ENCODE results near the gene ITGA8.

The ITGA8 gene

GRCh38 chr10:15521328-15521903, 198.3 kb downstream of the ITGA8 start:
- DNase-seq (ENCODE audit: extremely low spot score): no peak
- ChIA-PET POLR2A (no interaction called here), CTCF (no interaction called here)
- no peak for TF ChIP-seq CTCF (IDR thresholded peaks at IDR 0.05; ENCODE audit: control extremely low read depth, extremely low read depth, low read depth, missing control alignments)

GRCh38 chr10:15518250-15518649, 201.5 kb downstream of the ITGA8 start:
- ChIA-PET CTCF (no interaction called here), POLR2A (no interaction called here)
- no peak for TF ChIP-seq CTCF (IDR thresholded peaks at IDR 0.05; ENCODE audit: control extremely low read depth, extremely low read depth, low read depth, missing control alignments)
- no peak for DNase-seq (ENCODE audit: extremely low spot score)

- ChIA-PET POLR2A (no interaction called here), CTCF (interaction anchor here (0.9 to 1.5 kb wide), 3 partner anchors 18 to 38 kb away, joined by 3 to 4 read pairs (median 3); no protein-coding TSS in a partner anchor)
- no peak for DNase-seq (ENCODE audit: extremely low spot score)
- no peak for TF ChIP-seq CTCF (IDR thresholded peaks at IDR 0.05; ENCODE audit: control extremely low read depth, extremely low read depth, low read depth, missing control alignments)
These were observed 203.3 kb downstream of the ITGA8 start for GRCh38 chr10:15516256-15517085.

- no peak for TF ChIP-seq CTCF (IDR thresholded peaks at IDR 0.05; ENCODE audit: control extremely low read depth, extremely low read depth, low read depth, missing control alignments)
- CTCF ChIA-PET: interaction anchor here (1.4 to 1.5 kb wide), 2 partner anchors 16 to 21 kb away, joined by 3 to 4 read pairs; no protein-coding TSS in a partner anchor
- POLR2A ChIA-PET: no interaction called here
- no peak for DNase-seq (ENCODE audit: extremely low spot score)
These were observed 204.5 kb downstream of the ITGA8 start for GRCh38 chr10:15515202-15515601.

DNA sequence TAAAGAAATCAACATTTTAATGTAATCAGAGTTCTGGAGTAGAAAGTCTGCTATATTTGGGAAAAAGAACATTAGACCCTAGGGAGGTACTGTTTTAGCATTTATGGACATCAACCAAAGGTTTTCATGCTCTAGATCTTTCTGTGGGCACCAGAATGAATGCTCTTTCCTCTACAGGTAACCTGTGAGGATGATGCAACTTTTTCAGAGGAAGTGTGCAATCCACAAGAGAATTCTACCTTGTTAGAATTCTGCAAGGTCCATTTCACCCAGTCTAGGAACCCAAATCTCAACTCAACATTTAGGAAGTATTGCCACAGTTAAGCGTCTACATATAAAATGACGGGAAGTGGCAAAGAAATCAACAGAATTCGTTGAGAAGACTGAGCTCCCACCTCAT, 208.8 kb downstream of the ITGA8 start:
- DNase-seq (ENCODE audit: extremely low spot score): no peak
- TF ChIP-seq CTCF (IDR thresholded peaks at IDR 0.05; ENCODE audit: control extremely low read depth, extremely low read depth, low read depth, missing control alignments): no peak
- POLR2A ChIA-PET: no interaction called here
- CTCF ChIA-PET: no interaction called here

DNA sequence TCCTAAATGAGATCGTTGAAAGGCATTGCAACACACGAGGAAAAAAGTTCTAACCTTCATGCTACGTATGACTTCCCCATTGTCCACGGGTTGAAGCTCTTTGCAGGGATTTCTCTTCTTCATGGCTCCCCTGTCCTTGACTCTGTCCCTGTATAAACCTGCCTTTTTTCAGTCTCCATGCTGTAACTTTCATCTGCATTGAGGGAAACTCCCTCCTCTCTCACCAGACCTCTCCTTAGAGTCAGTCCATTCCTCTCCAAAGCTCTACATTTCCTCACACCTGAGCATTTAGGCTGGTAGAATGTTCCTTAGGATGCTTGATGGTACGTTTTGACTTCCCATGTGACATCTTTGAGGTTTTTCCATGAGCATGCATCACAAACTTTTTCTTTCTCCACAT, 214.4 kb downstream of the ITGA8 start:
- POLR2A ChIA-PET: no interaction called here
- CTCF ChIA-PET: no interaction called here
- no peak for DNase-seq (ENCODE audit: extremely low spot score)
- no peak for TF ChIP-seq CTCF (IDR thresholded peaks at IDR 0.05; ENCODE audit: control extremely low read depth, extremely low read depth, low read depth, missing control alignments)
